HepG2 (cell line): ENCODE measurements around the gene SPTAN1. TPM values are rescaled to one million over a fixed set of nuclear protein-coding genes. Genes with fewer than 3 reads are reported as not detected.
A peak's percentile ranks its signal among the peaks of the same experiment; 100 is the strongest.

Experiments
- ARID3A ChIP-seq: IDR thresholded peaks from 2 replicates; pipeline ENCODE4 v1.6.1; 2012; ENCODE audit warnings: low read depth, low read length, improper control_type of control experiment
- GPBP1L1 ChIP-seq: sonication (generic); formaldehyde crosslinking; IDR thresholded peaks from 2 replicates; pipeline ENCODE4 v1.5.0; 2020; ENCODE audit warnings: mild to moderate bottlenecking, missing genetic modification reagents
- ISL2 ChIP-seq: sonication (generic); formaldehyde crosslinking; IDR thresholded peaks from 2 replicates; pipeline ENCODE4 v1.5.0; 2020; ENCODE audit warnings: missing genetic modification reagents
- MXD4 ChIP-seq: IDR thresholded peaks from 2 replicates; pipeline ENCODE4 v1.6.1; 2016; ENCODE audit warnings: mild to moderate bottlenecking, missing biosample characterization, missing genetic modification reagents
- NAIF1 ChIP-seq: sonication (generic); formaldehyde crosslinking; IDR thresholded peaks from 2 replicates; pipeline ENCODE4 v1.5.0; 2020; ENCODE audit warnings: mild to moderate bottlenecking, missing genetic modification reagents, borderline replicate concordance
- NR0B2 ChIP-seq: sonication (generic); formaldehyde crosslinking; IDR thresholded peaks from 2 replicates; pipeline ENCODE4 v1.4.0; 2020; ENCODE audit warnings: mild to moderate bottlenecking, missing genetic modification reagents
- PLRG1 ChIP-seq: fragments of 450-650 bp; conservative IDR thresholded peaks from 2 replicates; pipeline ENCODE4 v1.6.1; 2016
- SYNCRIP ChIP-seq: fragments of 200-400 bp; formaldehyde crosslinking; IDR thresholded peaks from 2 replicates; pipeline ENCODE4 v1.6.1; 2018; ENCODE audit warnings: mild to moderate bottlenecking, low read depth, low read length; ENCODE audit not compliant: insufficient read depth
- TFE3 ChIP-seq: IDR thresholded peaks from 2 replicates; pipeline ENCODE4 v1.6.1; 2016
- ZEB1 ChIP-seq: IDR thresholded peaks from 2 replicates; pipeline ENCODE4 v1.6.1; 2012; ENCODE audit warnings: mild to moderate bottlenecking, low read depth, inconsistent platforms; ENCODE audit not compliant: insufficient replicate concordance
- ZFP36L2 ChIP-seq: sonication (generic); formaldehyde crosslinking; IDR thresholded peaks from 2 replicates; pipeline ENCODE4 v1.4.0; 2020; ENCODE audit warnings: missing genetic modification reagents
- ZFY ChIP-seq: sonication (generic); formaldehyde crosslinking; IDR thresholded peaks from 2 replicates; pipeline ENCODE4 v1.4.0; 2020; ENCODE audit warnings: missing genetic modification reagents
- ZFYVE20 ChIP-seq: sonication (generic); formaldehyde crosslinking; IDR thresholded peaks from 2 replicates; pipeline ENCODE4 v1.8.0; 2023; ENCODE audit warnings: low read depth, mild to moderate bottlenecking, moderate library complexity, missing genetic modification reagents, borderline replicate concordance
- ZHX2 ChIP-seq, 2 experiments: sonication (generic) in 1 of 2; formaldehyde crosslinking in 1 of 2; IDR thresholded peaks; 2 replicates each; pipeline versions ENCODE4 v1.6.1 to v1.9.0; 2014 to 2022; ENCODE audit warnings: antibody characterized with exemption in 1 of 2, borderline replicate concordance in 1 of 2, inconsistent platforms in 1 of 2, low read depth in 1 of 2, missing genetic modification reagents in 1 of 2
- ZNF253 ChIP-seq: sonication (generic); formaldehyde crosslinking; IDR thresholded peaks from 2 replicates; pipeline ENCODE4 v1.8.0; 2022; ENCODE audit warnings: mild to moderate bottlenecking, missing genetic modification reagents, borderline replicate concordance
- ZNF460 ChIP-seq: sonication (generic); formaldehyde crosslinking; IDR thresholded peaks from 2 replicates; pipeline ENCODE4 v1.5.1; 2020; ENCODE audit warnings: missing genetic modification reagents, mild to moderate bottlenecking, borderline replicate concordance
- ZSCAN12 ChIP-seq: sonication (generic); formaldehyde crosslinking; IDR thresholded peaks from 2 replicates; pipeline ENCODE4 v1.9.0; 2021; ENCODE audit warnings: mild to moderate bottlenecking, missing genetic modification reagents
- polyA plus RNA-seq, 8 experiments: library from polyadenylated mRNA; depleted of rRNA in 3 of 8; stranded (reverse) in 7 of 8; unstranded in 1 of 8; fragments of >200 nt; fragmentation: Illumina TruSeq in 4 of 8; extraction: Trizol in 4 of 8; gene quantifications; 2 replicates each; pipeline versions ENCODE4 v1.2.1 to v1.2.3, GENCODE V29; 2011 to 2016; ENCODE audit warnings: low read depth in 4 of 8, missing spikeins in 1 of 8, mixed read lengths in 1 of 8; ENCODE audit not compliant: insufficient read depth in 1 of 8
- total RNA-seq, 5 experiments: library from RNA; depleted of rRNA; stranded (reverse); fragments of >200 nt; fragmentation: Illumina TruSeq; extraction: Trizol; gene quantifications; 2 replicates each; pipeline ENCODE4 v1.2.3, GENCODE V29; 2016; ENCODE audit warnings: low read depth in 1 of 5

SPTAN1 gene
- total and polyA plus RNA-seq, 2 of the 13 experiments (the other 11 are each of a cell fraction or from before 2014, with no cell fraction given), result 106 to 111 TPM

GRCh38 chr9:128504485-128505413, 47.6 kb upstream of the SPTAN1 start, which contains the start of gene GLE1 (continued):
- TF ChIP-seq GPBP1L1 (CRISPR knock-in tag) (no peak), ZEB1 (no peak), TFE3 (CRISPR knock-in tag) (no peak), ISL2 (CRISPR knock-in tag) (peak; percentile 76), ARID3A (no peak), SYNCRIP (no peak), ZNF460 (CRISPR knock-in tag) (no peak), NR0B2 (CRISPR knock-in tag) (peak; percentile 71; the same call in 1 of the 2 replicates), MXD4 (CRISPR knock-in tag) (peak; percentile 81), ZFY (CRISPR knock-in tag) (peak; percentile 99), ZFP36L2 (no peak), NAIF1 (CRISPR knock-in tag) (peak; percentile 81), ZFYVE20 (no peak), ZNF253 (CRISPR knock-in tag) (no peak), PLRG1 (no peak), ZSCAN12 (CRISPR knock-in tag) (no peak), ZHX2 (IDR thresholded peaks at IDR 0.05; ENCODE audit: low read depth) (no peak), ZHX2 (CRISPR knock-in tag; IDR thresholded peaks at IDR 0.05; ENCODE audit: borderline replicate concordance) (no peak)
